ENCODE data around the gene GTF3C1. TPM values are rescaled to one million over a fixed set of nuclear protein-coding genes. Genes with fewer than 3 reads are reported as not detected.

Gene GTF3C1
- total RNA-seq, 1 donor = 59.0 TPM

GRCh38 chr16:27514806-27515205 lies 34.9 kb downstream of the GTF3C1 start:
- no peak for DNase-seq (ENCODE audit: insufficient read length, low spot score, missing footprints)
- no peak overlapping the region for H3K27ac ChIP-seq (ENCODE audit: low read depth, low read length)
- H3K4me2 ChIP-seq (ENCODE audit: insufficient read depth, low read length) = no peak overlapping the region
- no peaks in the 10 kb centered on the region for H3K4me1 ChIP-seq (ENCODE audit: insufficient read depth, low read length)
- no peaks in the 10 kb centered on the region for H3K9me3 ChIP-seq (ENCODE audit: low read depth, low read length)
- H3K27me3 ChIP-seq (ENCODE audit: insufficient read depth, low read length) = no peaks in the 10 kb centered on the region
- H3K79me2 ChIP-seq (ENCODE audit: insufficient read depth, low read length) = no peaks in the 10 kb centered on the region
- no peak overlapping the region for H2AFZ ChIP-seq (ENCODE audit: low read length)
- peaks cover 6% of the 10 kb centered on the region for H4K20me1 ChIP-seq (ENCODE audit: insufficient read depth, low read length)
- peaks cover 55% of the 10 kb centered on the region for H3K36me3 ChIP-seq (ENCODE audit: insufficient read depth, low read length)
- H3K4me3 ChIP-seq (ENCODE audit: insufficient read depth, low read length) = no peak overlapping the region
- TF ChIP-seq CTCF (IDR thresholded peaks at IDR 0.05; ENCODE audit: extremely low read depth, low read depth, low read length) = no peak

- H3K27ac ChIP-seq (ENCODE audit: low read depth, low read length) = no peak overlapping the region
- no peak overlapping the region for H3K4me2 ChIP-seq (ENCODE audit: insufficient read depth, low read length)
- no peak overlapping the region for H3K4me3 ChIP-seq (ENCODE audit: insufficient read depth, low read length)
- no peaks in the 10 kb centered on the region for H3K79me2 ChIP-seq (ENCODE audit: insufficient read depth, low read length)
- peak; percentile 27 for DNase-seq (ENCODE audit: insufficient read length, low spot score, missing footprints)
- TF ChIP-seq CTCF (IDR thresholded peaks at IDR 0.05; ENCODE audit: extremely low read depth, low read depth, low read length) = no peak
- peaks cover 54% of the 10 kb centered on the region for H3K36me3 ChIP-seq (ENCODE audit: insufficient read depth, low read length)
- no peaks in the 10 kb centered on the region for H3K4me1 ChIP-seq (ENCODE audit: insufficient read depth, low read length)
- no peaks in the 10 kb centered on the region for H3K27me3 ChIP-seq (ENCODE audit: insufficient read depth, low read length)
- no peak overlapping the region for H2AFZ ChIP-seq (ENCODE audit: low read length)
- peaks cover 6% of the 10 kb centered on the region for H4K20me1 ChIP-seq (ENCODE audit: insufficient read depth, low read length)
- H3K9me3 ChIP-seq (ENCODE audit: low read depth, low read length) = no peaks in the 10 kb centered on the region
Measured at GRCh38 chr16:27511657-27512448, 37.9 kb downstream of the GTF3C1 start.

- no peak for TF ChIP-seq CTCF (IDR thresholded peaks at IDR 0.05; ENCODE audit: extremely low read depth, low read depth, low read length)
Measured at GRCh38 chr16:27508476-27508875, 41.2 kb downstream of the GTF3C1 start.

GRCh38 chr16:27506771-27507170 lies 42.9 kb downstream of the GTF3C1 start:
- H3K27me3 ChIP-seq (ENCODE audit: insufficient read depth, low read length) = no peaks in the 10 kb centered on the region
- H3K4me1 ChIP-seq (ENCODE audit: insufficient read depth, low read length) = no peaks in the 10 kb centered on the region
- no peak overlapping the region for H3K4me3 ChIP-seq (ENCODE audit: insufficient read depth, low read length)
- no peaks in the 10 kb centered on the region for H3K9me3 ChIP-seq (ENCODE audit: low read depth, low read length)
- H2AFZ ChIP-seq (ENCODE audit: low read length) = no peak overlapping the region
- H3K27ac ChIP-seq (ENCODE audit: low read depth, low read length) = no peak overlapping the region
- no peaks in the 10 kb centered on the region for H3K79me2 ChIP-seq (ENCODE audit: insufficient read depth, low read length)
- peak; percentile 39 for DNase-seq (ENCODE audit: insufficient read length, low spot score, missing footprints)
- H3K36me3 ChIP-seq (ENCODE audit: insufficient read depth, low read length) = peaks cover 85% of the 10 kb centered on the region
- H4K20me1 ChIP-seq (ENCODE audit: insufficient read depth, low read length) = no peaks in the 10 kb centered on the region
- no peak overlapping the region for H3K4me2 ChIP-seq (ENCODE audit: insufficient read depth, low read length)
- TF ChIP-seq CTCF (IDR thresholded peaks at IDR 0.05; ENCODE audit: extremely low read depth, low read depth, low read length) = no peak

More at GRCh38 chr16:27508476-27508875, 41.2 kb downstream of the GTF3C1 start:
- Histone ChIP-seq H4K20me1 (ENCODE audit: insufficient read depth, low read length) (peaks cover 3% of the 10 kb centered on the region), H3K4me1 (ENCODE audit: insufficient read depth, low read length) (no peaks in the 10 kb centered on the region), H3K4me2 (ENCODE audit: insufficient read depth, low read length) (no peak overlapping the region), H3K27ac (ENCODE audit: low read depth, low read length) (no peak overlapping the region), H2AFZ (ENCODE audit: low read length) (no peak overlapping the region), H3K79me2 (ENCODE audit: insufficient read depth, low read length) (no peaks in the 10 kb centered on the region), H3K36me3 (ENCODE audit: insufficient read depth, low read length) (peaks cover 81% of the 10 kb centered on the region), H3K27me3 (ENCODE audit: insufficient read depth, low read length) (no peaks in the 10 kb centered on the region), H3K4me3 (ENCODE audit: insufficient read depth, low read length) (no peak overlapping the region), H3K9me3 (ENCODE audit: low read depth, low read length) (no peaks in the 10 kb centered on the region)
- peak; percentile 31 for DNase-seq (ENCODE audit: insufficient read length, low spot score, missing footprints)

Data from osteoblast (primary cell).